ENCODE measurements around the gene CGRRF1.
A peak's percentile ranks its signal among the peaks of the same experiment; 100 is the strongest.

CGRRF1 gene

GRCh38 chr14:54550514-54550913 is 40.8 kb downstream of the CGRRF1 start:
- no peak for DNase-seq

- no peak for DNase-seq
Measured at GRCh38 chr14:54554401-54554800, 44.7 kb downstream of the CGRRF1 start.

- DNase-seq = no peak
Measured at GRCh38 chr14:54555651-54556050, 45.9 kb downstream of the CGRRF1 start.

GRCh38 chr14:54556535-54556934 is 46.8 kb downstream of the CGRRF1 start:
- no peak for DNase-seq

GRCh38 chr14:54562334-54562733 is 52.6 kb downstream of the CGRRF1 start:
- no peak for DNase-seq

GRCh38 chr14:54564071-54564867 is 54.6 kb downstream of the CGRRF1 start:
- no peak for DNase-seq

- peak; percentile 52 to 64 for DNase-seq
Measured at GRCh38 chr14:54564868-54565784, 55.4 kb downstream of the CGRRF1 start.

- peak; percentile 83 to 86 for DNase-seq
Measured at GRCh38 chr14:54565785-54566409, 56.2 kb downstream of the CGRRF1 start.

GRCh38 chr14:54566410-54567223 is 56.9 kb downstream of the CGRRF1 start, which contains the start of gene SAMD4A:
SAMD4A (plus strand) TSS chr14:54567128; CDS start chr14:54567917, 789 bp downstream.
- peak; percentile 69 to 71 for DNase-seq

- DNase-seq = no peak
Measured at GRCh38 chr14:54567224-54567638, 57.5 kb downstream of the CGRRF1 start.

- DNase-seq = peak; percentile 37 to 41
Measured at GRCh38 chr14:54567639-54568561, 58.2 kb downstream of the CGRRF1 start.

- DNase-seq = no peak
Measured at GRCh38 chr14:54568821-54569595, 59.3 kb downstream of the CGRRF1 start.

GRCh38 chr14:54570047-54570446 is 60.3 kb downstream of the CGRRF1 start:
- no peak for DNase-seq

GRCh38 chr14:54570631-54571415 is 61.1 kb downstream of the CGRRF1 start:
- DNase-seq = no peak

GRCh38 chr14:54572316-54572715 is 62.6 kb downstream of the CGRRF1 start:
- peak in 1 of 2 donors; percentile 14 for DNase-seq

GRCh38 chr14:54574528-54574927 is 64.8 kb downstream of the CGRRF1 start:
- DNase-seq = no peak

GRCh38 chr14:54577494-54577893 is 67.8 kb downstream of the CGRRF1 start:
- DNase-seq = no peak

GRCh38 chr14:54577977-54578376 is 68.3 kb downstream of the CGRRF1 start:
- DNase-seq = no peak

GRCh38 chr14:54579621-54580020 is 69.9 kb downstream of the CGRRF1 start:
- DNase-seq = no peak
